Measurements from ENCODE around the gene DEAF1. TPM values are rescaled to one million over a fixed set of nuclear protein-coding genes. Genes with fewer than 3 reads are reported as not detected.

Gene DEAF1
- total RNA-seq, 4 donors from 2014 or later: 14.8 to 42.4 (median 25.2) TPM

- H3K27ac ChIP-seq: peak within 1 kb of the TSS in 1 of 4 donors; percentile 13
- in situ Hi-C loops (cut with MboI; ENCODE audit: low sequenced_read_pairs in 4 of 4): loop anchor here in 3 of 4 donors (25.0 kb wide), 1 partner anchor 144 kb away; the partner anchor contains the start of genes LMNTD2 (in 3 of the 3) and RASSF7 (in 3 of the 3)
- peaks cover 27 to 41% (median 33%) of the 10 kb centered on the region in 3 donors for H3K27me3 ChIP-seq
- H3K9me3 ChIP-seq: no peaks in the 10 kb centered on the region
- ATAC-seq: peak in 1 of 2 donors; percentile 12
- peak in 1 of 2 donors; percentile 12 for DNase-seq
- peaks cover 0 to 11% of the 10 kb centered on the region in 2 donors for H3K36me3 ChIP-seq
- H3K4me1 ChIP-seq: peaks cover 0 to 19% of the 10 kb centered on the region in 2 donors
- peak within 1 kb of the TSS; percentile 27 to 36 (median 30) for H3K4me3 ChIP-seq
- TF ChIP-seq POLR2A (IDR thresholded peaks at IDR 0.05): no peak
- no peak for TF ChIP-seq CTCF (IDR thresholded peaks at IDR 0.05 in 4 of 5, conservative IDR thresholded peaks at IDR 0.05 in 1 of 5)
- intact Hi-C loops (cut with DNase I; ENCODE audit: low total_unique reads): no loop called here
These were observed 10.8 kb upstream of the DEAF1 start, which contains the start of gene EPS8L2 for GRCh38 chr11:705646-706438. TSS of gene EPS8L2 (plus strand) at chr11:706231. CDS start at chr11:709408, 3,177 bp downstream.

GRCh38 chr11:704781-705645, 10.0 kb upstream of the DEAF1 start:
- Histone ChIP-seq H3K9me3 (no peaks in the 10 kb centered on the region), H3K27me3 (peaks cover 26 to 33% (median 29%) of the 10 kb centered on the region in 3 donors), H3K36me3 (peaks cover 0 to 19% of the 10 kb centered on the region in 2 donors), H3K27ac (no peak overlapping the region), H3K4me1 (peaks cover 0 to 19% of the 10 kb centered on the region in 2 donors), H3K4me3 (no peak overlapping the region)
- intact Hi-C loops (cut with DNase I; ENCODE audit: low total_unique reads): no loop called here
- TF ChIP-seq CTCF (IDR thresholded peaks at IDR 0.05 in 4 of 5, conservative IDR thresholded peaks at IDR 0.05 in 1 of 5) (no peak), POLR2A (IDR thresholded peaks at IDR 0.05) (no peak)
- peak in 1 of 2 donors; percentile 14 for DNase-seq
- in situ Hi-C loops (cut with MboI; ENCODE audit: low sequenced_read_pairs in 4 of 4): loop anchor here in 3 of 4 donors (25.0 kb wide), 1 partner anchor 143 kb away; the partner anchor contains the start of genes LMNTD2 (in 3 of the 3) and RASSF7 (in 3 of the 3)
- no peak for ATAC-seq

GRCh38 chr11:704228-704674, 9.2 kb upstream of the DEAF1 start:
- no peak overlapping the region for H3K27ac ChIP-seq
- intact Hi-C loops (cut with DNase I; ENCODE audit: low total_unique reads): no loop called here
- peaks cover 0 to 25% of the 10 kb centered on the region in 2 donors for H3K36me3 ChIP-seq
- peaks cover 23 to 26% (median 23%) of the 10 kb centered on the region in 3 donors for H3K27me3 ChIP-seq
- no peaks in the 10 kb centered on the region for H3K9me3 ChIP-seq
- peaks cover 0 to 19% of the 10 kb centered on the region in 2 donors for H3K4me1 ChIP-seq
- TF ChIP-seq POLR2A (IDR thresholded peaks at IDR 0.05) (no peak), CTCF (IDR thresholded peaks at IDR 0.05 in 4 of 5, conservative IDR thresholded peaks at IDR 0.05 in 1 of 5) (no peak)
- in situ Hi-C loops (cut with MboI; ENCODE audit: low sequenced_read_pairs in 4 of 4): loop anchor here in 3 of 4 donors (25.0 kb wide), 1 partner anchor 142 kb away; the partner anchor contains the start of genes LMNTD2 (in 3 of the 3) and RASSF7 (in 3 of the 3)
- H3K4me3 ChIP-seq: no peak overlapping the region
- no peak for ATAC-seq
- DNase-seq: peak in 1 of 2 donors; percentile 11

GRCh38 chr11:703506-703905, 8.5 kb upstream of the DEAF1 start:
- Histone ChIP-seq H3K27me3 (peaks cover 21 to 23% (median 22%) of the 10 kb centered on the region in 3 donors), H3K9me3 (no peaks in the 10 kb centered on the region), H3K27ac (peak overlapping the region in 2 of 4 donors; percentile 35 to 58), H3K36me3 (peaks cover 0 to 25% of the 10 kb centered on the region in 2 donors), H3K4me1 (peaks cover 0 to 21% of the 10 kb centered on the region in 2 donors), H3K4me3 (no peak overlapping the region)
- TF ChIP-seq POLR2A (IDR thresholded peaks at IDR 0.05): no peak
- no peak for ATAC-seq
- intact Hi-C loops (cut with DNase I; ENCODE audit: low total_unique reads): no loop called here
- in situ Hi-C loops (cut with MboI; ENCODE audit: low sequenced_read_pairs in 4 of 4): loop anchor here in 3 of 4 donors (25.0 kb wide), 1 partner anchor 141 kb away; the partner anchor contains the start of genes LMNTD2 (in 3 of the 3) and RASSF7 (in 3 of the 3)
- DNase-seq: no peak

Measured in gastrocnemius medialis (tissue), 4 donors.